SU-DHL-6 (cell line): ENCODE results near the gene PDP2.
A peak's percentile ranks its signal among the peaks of the same experiment; 100 is the strongest.

Experiments used
- H2AFZ ChIP-seq: fragments of 200-600 bp; sonication (generic); 2 replicates; pipeline ENCODE4 v1.6.1; 2014; ENCODE audit warnings: low read depth, mild to moderate bottlenecking, moderate library complexity, mixed read lengths, antibody characterized with exemption, low read length; ENCODE audit not compliant: severe bottlenecking
- H3F3A ChIP-seq: fragments of 200-600 bp; shearing (Covaris generic); 2 replicates; pipeline ENCODE4 v1.6.0; 2016; ENCODE audit warnings: antibody characterized with exemption, mild to moderate bottlenecking; ENCODE audit not compliant: insufficient read depth
- H3K27ac ChIP-seq: fragments of 200-600 bp; sonication (generic); 2 replicates; pipeline ENCODE4 v1.5.1; 2016; ENCODE audit warnings: low read depth, mild to moderate bottlenecking, low read length, moderate library complexity, mixed read lengths
- H3K27me3 ChIP-seq: fragments of 200-600 bp; sonication (generic), shearing (Covaris generic); 2 replicates; pipeline ENCODE4 v1.6.0; 2014; ENCODE audit warnings: mild to moderate bottlenecking, low read length
- H3K36me3 ChIP-seq: fragments of 200-600 bp; sonication (generic); 2 replicates; pipeline ENCODE4 v1.6.1; 2014; ENCODE audit warnings: mild to moderate bottlenecking, low read length, mixed read lengths
- H3K4me2 ChIP-seq: fragments of 300-600, 200-600 bp; shearing (Covaris generic), sonication (generic); 2 replicates; pipeline ENCODE4 v1.6.0; 2014; ENCODE audit warnings: low read length, low read depth, mild to moderate bottlenecking; ENCODE audit not compliant: poor library complexity, severe bottlenecking
- H3K4me3 ChIP-seq: fragments of 200-600 bp; sonication (generic); 2 replicates; pipeline ENCODE4 v1.5.1; 2014; ENCODE audit warnings: antibody characterized with exemption, low read length, mild to moderate bottlenecking, mixed read lengths; ENCODE audit not compliant: insufficient read depth, poor library complexity, severe bottlenecking
- H3K79me2 ChIP-seq: fragments of 200-600 bp; sonication (generic); 2 replicates; pipeline ENCODE4 v1.6.1; 2014; ENCODE audit warnings: mild to moderate bottlenecking, low read length, moderate library complexity; ENCODE audit not compliant: insufficient read depth
- H3K9ac ChIP-seq: fragments of 200-600 bp; sonication (generic); 2 replicates; pipeline ENCODE4 v1.7.0; 2014; ENCODE audit warnings: mild to moderate bottlenecking, low read length
- H3K9me2 ChIP-seq: fragments of 200-600 bp; sonication (generic); replicated peaks from 2 replicates; pipeline ENCODE4 v1.6.1; 2014; ENCODE audit warnings: low read length; ENCODE audit not compliant: insufficient read depth
- H3K9me3 ChIP-seq: fragments of 200-600 bp; sonication (generic); 2 replicates; pipeline ENCODE4 v1.6.1; 2014; ENCODE audit warnings: low read length, mixed read lengths; ENCODE audit not compliant: insufficient read depth
- H4K20me1 ChIP-seq: fragments of 200-600 bp; sonication (generic); 2 replicates; pipeline ENCODE4 v1.6.1; 2014; ENCODE audit warnings: low read depth, mild to moderate bottlenecking, antibody characterized with exemption, low read length, moderate library complexity, mixed read lengths
- EZH2phosphoT487 ChIP-seq: fragments of 200-600 bp; sonication (generic), shearing (Covaris generic); conservative IDR thresholded peaks from 2 replicates; pipeline ENCODE4 v1.6.1; 2018; ENCODE audit warnings: mild to moderate bottlenecking, antibody characterized with exemption, low read length, moderate library complexity, mixed read lengths
- TF ChIP-seq, protein P1 (sequence below): fragments of 200-600 bp; sonication (generic); IDR thresholded peaks from one replicate; pipeline ENCODE4 v1.5.1; 2017; ENCODE audit warnings: antibody characterized with exemption, mild to moderate bottlenecking, low read length, moderate library complexity; ENCODE audit not compliant: insufficient read depth, poor library complexity, severe bottlenecking

The PDP2 gene

DNA sequence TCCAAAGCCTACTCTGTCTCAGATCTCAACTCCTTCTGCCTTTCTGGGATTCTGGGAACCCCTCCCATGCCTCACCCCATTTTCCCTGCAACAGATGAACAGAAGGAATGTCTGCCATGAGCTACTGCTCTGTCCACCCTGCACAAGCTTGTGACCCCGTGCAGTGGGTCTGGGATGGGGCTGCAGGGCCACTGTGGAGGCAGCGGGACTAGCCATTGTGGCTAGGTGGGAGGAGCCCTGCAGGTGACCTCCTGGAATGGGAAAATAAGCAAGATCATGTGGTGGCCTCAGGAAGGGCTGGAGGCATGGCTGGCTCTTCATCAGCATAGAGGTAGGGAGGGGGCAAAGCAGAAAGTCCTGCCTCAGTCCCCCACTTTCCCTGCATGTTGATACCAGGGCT is 13.7 kb downstream of the PDP2 start:
- Histone ChIP-seq H3K36me3 (no peaks in the 10 kb centered on the region), H3K9me2 (no peaks in the 10 kb centered on the region), H3F3A (no peaks in the 10 kb centered on the region), H3K4me2 (no peak overlapping the region), H3K79me2 (no peaks in the 10 kb centered on the region), H4K20me1 (no peaks in the 10 kb centered on the region), H2AFZ (no peak overlapping the region), H3K9me3 (no peaks in the 10 kb centered on the region), H3K9ac (no peak overlapping the region), H3K27ac (no peak overlapping the region), H3K27me3 (no peaks in the 10 kb centered on the region), H3K4me3 (no peak overlapping the region)
- TF ChIP-seq EZH2phosphoT487, result no peak
- TF ChIP-seq, protein P1, sequence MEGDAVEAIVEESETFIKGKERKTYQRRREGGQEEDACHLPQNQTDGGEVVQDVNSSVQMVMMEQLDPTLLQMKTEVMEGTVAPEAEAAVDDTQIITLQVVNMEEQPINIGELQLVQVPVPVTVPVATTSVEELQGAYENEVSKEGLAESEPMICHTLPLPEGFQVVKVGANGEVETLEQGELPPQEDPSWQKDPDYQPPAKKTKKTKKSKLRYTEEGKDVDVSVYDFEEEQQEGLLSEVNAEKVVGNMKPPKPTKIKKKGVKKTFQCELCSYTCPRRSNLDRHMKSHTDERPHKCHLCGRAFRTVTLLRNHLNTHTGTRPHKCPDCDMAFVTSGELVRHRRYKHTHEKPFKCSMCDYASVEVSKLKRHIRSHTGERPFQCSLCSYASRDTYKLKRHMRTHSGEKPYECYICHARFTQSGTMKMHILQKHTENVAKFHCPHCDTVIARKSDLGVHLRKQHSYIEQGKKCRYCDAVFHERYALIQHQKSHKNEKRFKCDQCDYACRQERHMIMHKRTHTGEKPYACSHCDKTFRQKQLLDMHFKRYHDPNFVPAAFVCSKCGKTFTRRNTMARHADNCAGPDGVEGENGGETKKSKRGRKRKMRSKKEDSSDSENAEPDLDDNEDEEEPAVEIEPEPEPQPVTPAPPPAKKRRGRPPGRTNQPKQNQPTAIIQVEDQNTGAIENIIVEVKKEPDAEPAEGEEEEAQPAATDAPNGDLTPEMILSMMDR, result no peak

DNA sequence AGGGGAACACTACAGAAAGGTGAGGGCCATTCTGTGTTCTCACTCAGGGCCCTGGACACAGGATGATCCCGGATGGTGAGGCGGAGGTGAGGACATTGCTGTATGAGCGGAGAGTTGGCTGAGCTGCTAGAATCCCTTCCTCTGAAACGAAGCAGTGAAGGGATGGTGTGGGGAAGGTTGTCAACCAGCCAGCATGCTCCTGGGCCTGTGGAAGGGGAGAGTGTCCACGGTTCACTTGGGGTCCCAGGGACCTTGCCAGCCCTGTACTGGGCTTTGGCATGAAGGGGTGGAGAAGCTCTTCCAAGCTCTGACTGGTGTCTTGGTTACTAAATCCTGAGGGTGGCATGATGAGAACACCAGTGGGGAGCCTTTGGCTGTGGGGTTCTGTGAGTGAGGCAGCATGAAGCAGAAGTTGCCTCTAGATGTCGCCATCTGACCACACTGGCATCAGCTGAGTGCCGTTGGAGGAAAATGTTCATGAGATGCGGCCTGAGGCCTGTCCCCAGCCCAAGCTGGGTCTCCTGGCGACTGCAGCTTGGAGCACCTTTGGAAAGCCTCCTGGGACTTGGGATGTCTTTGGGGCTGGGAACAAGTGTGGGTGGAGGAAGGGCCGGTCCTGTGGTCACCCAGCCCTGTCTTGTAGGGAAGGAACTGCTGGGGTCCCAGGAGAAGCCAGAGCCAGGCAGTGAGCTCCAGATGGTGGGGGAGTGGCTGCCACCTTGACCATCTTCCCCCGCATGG is 14.8 kb downstream of the PDP2 start:
- Histone ChIP-seq H3K4me2 (no peak overlapping the region), H2AFZ (no peak overlapping the region), H3K36me3 (no peaks in the 10 kb centered on the region)

DNA sequence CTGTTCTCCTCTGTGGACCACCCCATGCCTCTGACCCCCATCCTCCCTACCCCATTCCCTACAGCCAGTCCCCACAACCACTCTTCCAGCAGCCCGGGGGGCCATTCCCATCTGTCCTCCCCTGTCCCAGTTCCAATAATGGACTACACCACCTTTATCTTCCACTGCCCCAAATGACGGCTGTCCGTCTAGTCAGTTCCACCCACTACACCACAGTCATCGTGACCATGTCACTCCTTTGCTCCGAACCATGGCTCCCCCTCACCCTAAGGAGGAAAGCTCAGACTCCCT is 15.3 kb downstream of the PDP2 start:
- H3K36me3 ChIP-seq, result no peaks in the 10 kb centered on the region
- H3K9me3 ChIP-seq, result no peaks in the 10 kb centered on the region
- TF ChIP-seq, protein P1, result no peak
- TF ChIP-seq EZH2phosphoT487, result no peak
- H4K20me1 ChIP-seq, result no peaks in the 10 kb centered on the region
- H2AFZ ChIP-seq, result no peak overlapping the region
- H3K9ac ChIP-seq, result no peak overlapping the region
- H3K27ac ChIP-seq, result no peak overlapping the region
- no peaks in the 10 kb centered on the region for H3K9me2 ChIP-seq
- H3K4me3 ChIP-seq, result no peak overlapping the region
- no peak overlapping the region for H3K4me2 ChIP-seq
- no peaks in the 10 kb centered on the region for H3K27me3 ChIP-seq
- no peaks in the 10 kb centered on the region for H3F3A ChIP-seq
- no peaks in the 10 kb centered on the region for H3K79me2 ChIP-seq

More for the DNA sequence above, 14.8 kb downstream of the PDP2 start:
- Histone ChIP-seq H3F3A (no peaks in the 10 kb centered on the region), H3K9ac (no peak overlapping the region), H3K9me3 (no peaks in the 10 kb centered on the region), H3K27ac (no peak overlapping the region), H3K4me3 (no peak overlapping the region), H3K9me2 (no peaks in the 10 kb centered on the region), H3K79me2 (no peaks in the 10 kb centered on the region), H4K20me1 (no peaks in the 10 kb centered on the region), H3K27me3 (no peaks in the 10 kb centered on the region)
- TF ChIP-seq, protein P1, result peak; percentile 67
- no peak for TF ChIP-seq EZH2phosphoT487
